ENCODE measurements around the gene LELP1.
"Not testable (repeated sequence)": the region's sequence is repeated elsewhere in the genome, so short reads cannot be mapped to it uniquely, and the experiment has no call there.

LELP1 gene

GRCh38 chr1:153203130-153203529 lies at the start of gene LELP1:
Gene LELP1 (plus strand): TSS chr1:153203430. CDS start chr1:153204708, 1,278 bp downstream.
- DNase-seq (ENCODE audit: low read depth), result no peak

- DNase-seq (ENCODE audit: low read depth), result no peak
These were observed 47.7 kb upstream of the LELP1 start for GRCh38 chr1:153155541-153155940.

- DNase-seq (ENCODE audit: low read depth), result no peak
These were observed 34.5 kb upstream of the LELP1 start for GRCh38 chr1:153168686-153169085.

GRCh38 chr1:153174624-153175023 lies 28.6 kb upstream of the LELP1 start:
- no peak for DNase-seq (ENCODE audit: low read depth)

- no peak for DNase-seq (ENCODE audit: low read depth)
These were observed 24.3 kb upstream of the LELP1 start for GRCh38 chr1:153178922-153179321.

GRCh38 chr1:153180556-153180955 lies 22.7 kb upstream of the LELP1 start:
- no peak for DNase-seq (ENCODE audit: low read depth)

GRCh38 chr1:153188301-153188700 lies 14.9 kb upstream of the LELP1 start:
- not testable (repeated sequence) for DNase-seq (ENCODE audit: low read depth)

GRCh38 chr1:153190373-153190772 lies 12.9 kb upstream of the LELP1 start:
- DNase-seq (ENCODE audit: low read depth), result no peak

GRCh38 chr1:153192697-153193096 lies 10.5 kb upstream of the LELP1 start:
- no peak for DNase-seq (ENCODE audit: low read depth)

- no peak for DNase-seq (ENCODE audit: low read depth)
These were observed 8.7 kb upstream of the LELP1 start for GRCh38 chr1:153194331-153195050.

GRCh38 chr1:153195216-153195615 lies 8.0 kb upstream of the LELP1 start:
- no peak for DNase-seq (ENCODE audit: low read depth)

- no peak for DNase-seq (ENCODE audit: low read depth)
These were observed 1.2 kb upstream of the LELP1 start for GRCh38 chr1:153202006-153202405.

GRCh38 chr1:153206631-153207030 lies 3.4 kb downstream of the LELP1 start:
- DNase-seq (ENCODE audit: low read depth), result no peak

GRCh38 chr1:153210206-153210605 lies 7.0 kb downstream of the LELP1 start:
- DNase-seq (ENCODE audit: low read depth), result no peak

- no peak for DNase-seq (ENCODE audit: low read depth)
These were observed 9.0 kb downstream of the LELP1 start for GRCh38 chr1:153212201-153212600.

GRCh38 chr1:153213519-153213918 lies 10.3 kb downstream of the LELP1 start:
- no peak for DNase-seq (ENCODE audit: low read depth)

- no peak for DNase-seq (ENCODE audit: low read depth)
These were observed 14.0 kb downstream of the LELP1 start, which contains the start of gene PRR9 for GRCh38 chr1:153217212-153217611. Gene PRR9 (plus strand): TSS chr1:153217584. CDS start chr1:153218145, 561 bp downstream.

- no peak for DNase-seq (ENCODE audit: low read depth)
These were observed 14.7 kb downstream of the LELP1 start for GRCh38 chr1:153217744-153218416.

GRCh38 chr1:153220606-153221303 lies 17.5 kb downstream of the LELP1 start:
- no peak for DNase-seq (ENCODE audit: low read depth)

GRCh38 chr1:153223040-153223891 lies 20.0 kb downstream of the LELP1 start:
- DNase-seq (ENCODE audit: low read depth), result peak; percentile 28

- DNase-seq (ENCODE audit: low read depth), result no peak
These were observed 24.6 kb downstream of the LELP1 start for GRCh38 chr1:153227810-153228209.

- no peak for DNase-seq (ENCODE audit: low read depth)
These were observed 25.3 kb downstream of the LELP1 start for GRCh38 chr1:153228491-153228890.

Data from iris pigment epithelial cell (primary cell).